ENCODE data around the gene TBC1D12. TPM values are rescaled to one million over a fixed set of nuclear protein-coding genes. Genes with fewer than 3 reads are reported as not detected.

TBC1D12 gene
- total and polyA plus RNA-seq, 2 donors (not counting 3 experiments of a cell fraction or from before 2014, with no cell fraction given) = 2.9 to 7.3 TPM

DNA sequence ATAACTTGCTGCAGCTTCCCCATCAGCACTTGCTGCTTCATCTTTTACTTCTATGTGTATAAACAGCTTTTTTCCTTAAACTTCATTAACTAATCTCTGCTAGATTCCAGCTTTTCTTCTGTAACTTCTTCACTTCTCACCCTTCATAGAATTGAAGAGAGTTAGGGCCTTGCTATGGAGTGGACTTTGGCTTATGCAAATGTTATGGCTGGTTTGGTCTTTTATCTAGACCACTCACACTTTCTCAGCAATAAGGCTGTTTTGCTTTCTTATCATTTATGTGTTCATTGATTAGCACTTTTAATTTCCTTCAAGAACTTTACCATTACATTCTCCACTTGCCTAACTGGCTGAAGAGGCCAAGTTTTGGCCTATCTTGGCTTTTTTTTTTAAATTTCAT is 79.1 kb downstream of the TBC1D12 start:
- ChIA-PET POLR2A (no interaction called here), CTCF (no interaction called here)
- Histone ChIP-seq H3K4me1 (ENCODE audit: control insufficient read depth, extremely low read depth, insufficient read depth, low read length) (no peaks in the 10 kb centered on the region), H3K27me3 (ENCODE audit: control insufficient read depth in 2 of 2, insufficient read depth in 2 of 2, low read length in 2 of 2) (no peaks in the 10 kb centered on the region), H3K9me3 (replicated peaks; ENCODE audit: control insufficient read depth, insufficient read depth, low read length) (no peaks in the 10 kb centered on the region), H3K9me1 (replicated peaks; ENCODE audit: control insufficient read depth, extremely low read depth, insufficient read depth, low read length) (no peaks in the 10 kb centered on the region), H3K79me2 (ENCODE audit: control insufficient read depth, insufficient read depth, low read length) (no peaks in the 10 kb centered on the region), H3K9ac (replicated peaks; ENCODE audit: extremely low read depth, insufficient read depth, low read length) (no peak overlapping the region), H3K4me3 (replicated peaks in 1 of 3; ENCODE audit: insufficient read depth in 1 of 3, low read depth in 1 of 3, low read length in 3 of 3) (no peak overlapping the region), H3K36me3 (ENCODE audit: control insufficient read depth in 2 of 2, extremely low read depth in 1 of 2, insufficient read depth in 2 of 2, low read length in 2 of 2) (no peaks in the 10 kb centered on the region), H3K4me2 (ENCODE audit: insufficient read depth, low read length) (no peak overlapping the region), H3K27ac (ENCODE audit: insufficient read depth, low read depth, low read length) (no peak overlapping the region), H4K20me1 (replicated peaks; ENCODE audit: control insufficient read depth, extremely low read depth, insufficient read depth, low read length) (no peaks in the 10 kb centered on the region), H2AFZ (ENCODE audit: low read depth, low read length) (no peak overlapping the region)
- no peak for DNase-seq (ENCODE audit: low read depth, low spot score)
- TF ChIP-seq, protein P1, sequence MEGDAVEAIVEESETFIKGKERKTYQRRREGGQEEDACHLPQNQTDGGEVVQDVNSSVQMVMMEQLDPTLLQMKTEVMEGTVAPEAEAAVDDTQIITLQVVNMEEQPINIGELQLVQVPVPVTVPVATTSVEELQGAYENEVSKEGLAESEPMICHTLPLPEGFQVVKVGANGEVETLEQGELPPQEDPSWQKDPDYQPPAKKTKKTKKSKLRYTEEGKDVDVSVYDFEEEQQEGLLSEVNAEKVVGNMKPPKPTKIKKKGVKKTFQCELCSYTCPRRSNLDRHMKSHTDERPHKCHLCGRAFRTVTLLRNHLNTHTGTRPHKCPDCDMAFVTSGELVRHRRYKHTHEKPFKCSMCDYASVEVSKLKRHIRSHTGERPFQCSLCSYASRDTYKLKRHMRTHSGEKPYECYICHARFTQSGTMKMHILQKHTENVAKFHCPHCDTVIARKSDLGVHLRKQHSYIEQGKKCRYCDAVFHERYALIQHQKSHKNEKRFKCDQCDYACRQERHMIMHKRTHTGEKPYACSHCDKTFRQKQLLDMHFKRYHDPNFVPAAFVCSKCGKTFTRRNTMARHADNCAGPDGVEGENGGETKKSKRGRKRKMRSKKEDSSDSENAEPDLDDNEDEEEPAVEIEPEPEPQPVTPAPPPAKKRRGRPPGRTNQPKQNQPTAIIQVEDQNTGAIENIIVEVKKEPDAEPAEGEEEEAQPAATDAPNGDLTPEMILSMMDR (IDR thresholded peaks at IDR 0.05; ENCODE audit: extremely low read depth in 1 of 2, insufficient read depth in 1 of 2, low read depth in 1 of 2, low read length in 2 of 2) = no peak
- TF ChIP-seq POLR2A (IDR thresholded peaks at IDR 0.05; ENCODE audit: low read depth, low read length) = no peak
- TF ChIP-seq POLR2AphosphoS5 (IDR thresholded peaks at IDR 0.05; ENCODE audit: insufficient read depth, low read depth, low read length) = no peak
- TF ChIP-seq, protein P2, sequence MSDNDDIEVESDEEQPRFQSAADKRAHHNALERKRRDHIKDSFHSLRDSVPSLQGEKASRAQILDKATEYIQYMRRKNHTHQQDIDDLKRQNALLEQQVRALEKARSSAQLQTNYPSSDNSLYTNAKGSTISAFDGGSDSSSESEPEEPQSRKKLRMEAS (IDR thresholded peaks at IDR 0.05; ENCODE audit: insufficient read depth, insufficient read length) = no peak
- intact Hi-C loops (cut with micrococcal nuclease) (no loop called here), dilution Hi-C loops (cut with MboI; ENCODE audit: extremely low pct_ligation_motif_present, low sequenced_read_pairs) (no loop called here)
- BruUV-seq (replicated peaks) = no TSS peak
- FAIRE-seq = no peak

DNA sequence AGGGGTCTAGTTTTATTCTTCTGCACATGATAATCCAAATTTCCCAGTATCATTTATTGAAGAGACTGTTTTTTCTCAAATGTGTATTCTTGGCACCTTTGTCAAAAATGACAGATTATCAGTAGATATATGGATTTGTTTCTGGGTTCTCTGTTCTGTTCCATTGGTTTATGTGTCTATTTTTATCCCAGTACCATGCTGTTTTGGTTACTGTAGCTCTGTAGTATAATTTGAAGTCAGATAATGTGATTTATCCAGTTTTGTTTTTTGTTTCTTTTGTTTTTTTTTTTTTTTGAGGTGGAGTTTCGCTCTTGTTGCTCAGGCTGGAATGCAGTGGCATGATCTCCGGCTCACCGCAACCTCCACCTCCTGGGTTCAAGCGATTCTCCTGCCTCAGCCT is 81.6 kb downstream of the TBC1D12 start:
- no peak for TF ChIP-seq JUN (IDR thresholded peaks at IDR 0.05; ENCODE audit: borderline replicate concordance, insufficient read depth, insufficient read length, low read depth)
- no peak for TF ChIP-seq POLR2AphosphoS5 (IDR thresholded peaks at IDR 0.05; ENCODE audit: insufficient read depth, low read depth, low read length)
- TF ChIP-seq GATA2 (IDR thresholded peaks at IDR 0.05; ENCODE audit: insufficient read depth, insufficient read length, low read depth, low read length) = no peak
- TF ChIP-seq FOS (IDR thresholded peaks at IDR 0.05; ENCODE audit: borderline replicate concordance, insufficient read depth, low read length) = no peak
- no peak for TF ChIP-seq POLR2A (IDR thresholded peaks at IDR 0.05; ENCODE audit: low read depth, low read length)
- intact Hi-C loops (cut with micrococcal nuclease) = no loop called here
- BruUV-seq (replicated peaks) = no TSS peak

More for the DNA sequence above, 81.6 kb downstream of the TBC1D12 start:
- Histone ChIP-seq H3K4me1 (ENCODE audit: control insufficient read depth, extremely low read depth, insufficient read depth, low read length) (no peaks in the 10 kb centered on the region), H2AFZ (ENCODE audit: low read depth, low read length) (no peak overlapping the region), H3K4me2 (ENCODE audit: insufficient read depth, low read length) (no peak overlapping the region), H4K20me1 (replicated peaks; ENCODE audit: control insufficient read depth, extremely low read depth, insufficient read depth, low read length) (no peaks in the 10 kb centered on the region), H3K27me3 (ENCODE audit: control insufficient read depth in 2 of 2, insufficient read depth in 2 of 2, low read length in 2 of 2) (no peaks in the 10 kb centered on the region), H3K4me3 (replicated peaks in 1 of 3; ENCODE audit: insufficient read depth in 1 of 3, low read depth in 1 of 3, low read length in 3 of 3) (no peak overlapping the region), H3K79me2 (ENCODE audit: control insufficient read depth, insufficient read depth, low read length) (no peaks in the 10 kb centered on the region), H3K9me3 (replicated peaks; ENCODE audit: control insufficient read depth, insufficient read depth, low read length) (no peaks in the 10 kb centered on the region), H3K27ac (ENCODE audit: insufficient read depth, low read depth, low read length) (no peak overlapping the region), H3K36me3 (ENCODE audit: control insufficient read depth in 2 of 2, extremely low read depth in 1 of 2, insufficient read depth in 2 of 2, low read length in 2 of 2) (no peaks in the 10 kb centered on the region), H3K9me1 (replicated peaks; ENCODE audit: control insufficient read depth, extremely low read depth, insufficient read depth, low read length) (no peaks in the 10 kb centered on the region), H3K9ac (replicated peaks; ENCODE audit: extremely low read depth, insufficient read depth, low read length) (no peak overlapping the region)
- ChIA-PET CTCF (interaction anchor here (1.9 kb wide), 1 partner anchor 40 kb away, joined by 7 read pairs; no protein-coding TSS in a partner anchor), POLR2A (no interaction called here)
- FAIRE-seq = no peak
- dilution Hi-C loops (cut with MboI; ENCODE audit: extremely low pct_ligation_motif_present, low sequenced_read_pairs) = no loop called here
- DNase-seq (ENCODE audit: low read depth, low spot score) = no peak

Measured in endothelial cell of umbilical vein (primary cell).